Measurements from ENCODE around the gene FAM149B1.

DNA sequence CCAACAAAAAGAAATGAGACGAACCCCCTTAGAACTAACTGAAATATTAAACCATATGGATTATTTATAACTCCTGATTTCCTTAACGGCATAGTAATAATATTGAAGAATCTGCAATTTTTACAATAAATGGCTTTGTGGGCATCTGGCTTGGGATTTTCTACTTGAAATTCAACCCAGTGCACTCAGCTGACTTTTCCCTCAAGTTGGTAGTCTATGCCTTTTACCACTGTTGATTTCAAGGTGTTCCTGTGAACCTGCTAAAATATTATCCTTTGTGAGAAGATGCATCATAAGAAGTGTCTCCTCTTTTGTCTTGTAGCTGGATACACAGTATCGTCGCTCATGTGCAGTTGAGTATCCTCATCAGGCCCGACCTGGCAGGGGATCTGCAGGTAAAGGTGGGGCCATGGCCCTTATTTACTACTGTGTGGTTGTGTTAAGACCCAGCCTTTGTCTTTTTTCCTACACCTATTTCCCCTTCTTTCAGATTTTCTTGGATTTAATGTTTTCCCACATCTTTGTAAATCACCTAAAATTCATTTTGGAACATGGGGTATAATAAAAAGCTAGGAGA is 71.2 kb downstream of the FAM149B1 start:
- TF ChIP-seq, protein P1, sequence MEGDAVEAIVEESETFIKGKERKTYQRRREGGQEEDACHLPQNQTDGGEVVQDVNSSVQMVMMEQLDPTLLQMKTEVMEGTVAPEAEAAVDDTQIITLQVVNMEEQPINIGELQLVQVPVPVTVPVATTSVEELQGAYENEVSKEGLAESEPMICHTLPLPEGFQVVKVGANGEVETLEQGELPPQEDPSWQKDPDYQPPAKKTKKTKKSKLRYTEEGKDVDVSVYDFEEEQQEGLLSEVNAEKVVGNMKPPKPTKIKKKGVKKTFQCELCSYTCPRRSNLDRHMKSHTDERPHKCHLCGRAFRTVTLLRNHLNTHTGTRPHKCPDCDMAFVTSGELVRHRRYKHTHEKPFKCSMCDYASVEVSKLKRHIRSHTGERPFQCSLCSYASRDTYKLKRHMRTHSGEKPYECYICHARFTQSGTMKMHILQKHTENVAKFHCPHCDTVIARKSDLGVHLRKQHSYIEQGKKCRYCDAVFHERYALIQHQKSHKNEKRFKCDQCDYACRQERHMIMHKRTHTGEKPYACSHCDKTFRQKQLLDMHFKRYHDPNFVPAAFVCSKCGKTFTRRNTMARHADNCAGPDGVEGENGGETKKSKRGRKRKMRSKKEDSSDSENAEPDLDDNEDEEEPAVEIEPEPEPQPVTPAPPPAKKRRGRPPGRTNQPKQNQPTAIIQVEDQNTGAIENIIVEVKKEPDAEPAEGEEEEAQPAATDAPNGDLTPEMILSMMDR (IDR thresholded peaks at IDR 0.05 in 8 of 11, conservative IDR thresholded peaks at IDR 0.05 in 3 of 11): no peak
- TF ChIP-seq POLR2AphosphoS5 (IDR thresholded peaks at IDR 0.05): no peak

Data from spleen (tissue), 7 donors.